K562 (cell line): ENCODE results near the gene CHMP1A. TPM values are rescaled to one million over a fixed set of nuclear protein-coding genes. Genes with fewer than 3 reads are reported as not detected.
A peak's percentile ranks its signal among the peaks of the same experiment; 100 is the strongest.
"Not testable (repeated sequence)": the region's sequence is repeated elsewhere in the genome, so short reads cannot be mapped to it uniquely, and the experiment has no call there.

Experiments
- ATAC-seq: fragments of 200-7000 bp; cut with Tn5 transposase; 3 replicates; pipeline ENCODE4 v1.9.1; 2020; ENCODE audit warnings: moderate library complexity
- BruUV-seq: library from RNA; stranded (reverse); fragments of 400-500 nt; replicated peaks from 2 replicates; lab custom pipeline; 2021; lab: Mats Ljungman, UMichigan
- CTCF ChIA-PET: fragments of 300-600 bp; formaldehyde crosslinking; extraction: SDS; loops from one replicate; lab custom pipeline; 2021; ENCODE audit warnings: low intra/inter-chr PET ratio; lab: Yijun Ruan, JAX
- POLR2A ChIA-PET: fragments of 300-600, 350-650 bp; sonication (Branson Sonifier 250); formaldehyde crosslinking; extraction: SDS; loops from one replicate; lab custom pipeline; 2021; ENCODE audit warnings: antibody characterized with exemption, inconsistent platforms; lab: Yijun Ruan, JAX
- DNase-seq, 4 experiments: peaks; one replicate each; pipeline versions ENCODE4 v3.0.0 to v3.0.0-alpha.2; 2011 to 2018; ENCODE audit warnings: low spot score in 3 of 4, mixed read lengths in 3 of 4; ENCODE audit errors: extremely low read depth in 1 of 4
- FAIRE-seq: peaks from 2 replicates; lab custom pipeline; 2011; peaks lifted over from hg19 to GRCh38; lab: Jason Lieb, UNC
- H2AFZ ChIP-seq: 2 replicates; pipeline ENCODE4 v1.6.0; 2011; ENCODE audit warnings: low read depth, low read length, control low read depth, inconsistent platforms
- H3K27ac ChIP-seq: fragments of 200-600 bp; 3 replicates; pipeline ENCODE4 v1.8.0; 2011; ENCODE audit warnings: low read depth, mild to moderate bottlenecking, control low read depth, inconsistent platforms, low read length, moderate library complexity, mixed read lengths; ENCODE audit errors: extremely low read depth
- H3K27me3 ChIP-seq, 2 experiments: fragments of 300-600 bp in 1 of 2; 2 replicates in 1 of 2; 3 replicates in 1 of 2; pipeline versions ENCODE4 v1.6.0 to v1.8.0; 2011; ENCODE audit warnings: inconsistent platforms in 2 of 2, low read length in 2 of 2, mild to moderate bottlenecking in 1 of 2, mixed read lengths in 1 of 2, moderate library complexity in 1 of 2; ENCODE audit not compliant: control insufficient read depth in 2 of 2, insufficient read depth in 2 of 2
- H3K36me3 ChIP-seq: fragments of 300-600 bp; 3 replicates; pipeline ENCODE4 v1.8.0; 2011; ENCODE audit warnings: mild to moderate bottlenecking, low read length, inconsistent platforms; ENCODE audit not compliant: control insufficient read depth, insufficient read depth
- H3K4me1 ChIP-seq, 2 experiments: fragments of 200-600 bp in 1 of 2; replicated peaks in 1 of 2; 2 replicates in 1 of 2; 3 replicates in 1 of 2; pipeline versions ENCODE4 v1.5.1 to v1.8.0; 2011; ENCODE audit warnings: inconsistent platforms in 2 of 2, low read length in 2 of 2, mild to moderate bottlenecking in 1 of 2, mixed read lengths in 1 of 2, moderate library complexity in 1 of 2; ENCODE audit not compliant: control insufficient read depth in 2 of 2, insufficient read depth in 2 of 2
- H3K4me2 ChIP-seq: 2 replicates; pipeline ENCODE4 v1.6.1; 2011; ENCODE audit warnings: low read length, control low read depth, inconsistent platforms, mixed read lengths; ENCODE audit not compliant: insufficient read depth
- H3K4me3 ChIP-seq: fragments of 200-600 bp; sonication (generic), shearing (Covaris generic); 2 replicates; pipeline ENCODE4 v1.5.1; 2016; ENCODE audit warnings: control low read depth, inconsistent platforms
- H3K79me2 ChIP-seq: fragments of 200-600 bp; 3 replicates; pipeline ENCODE4 v1.8.0; 2011; ENCODE audit warnings: low read length, inconsistent platforms; ENCODE audit not compliant: control insufficient read depth, insufficient read depth
- H3K9ac ChIP-seq, 2 experiments: 2 replicates each; pipeline versions ENCODE4 v1.6.0 to v1.6.1; 2011; ENCODE audit warnings: low read depth in 2 of 2, low read length in 2 of 2, control low read depth in 1 of 2, inconsistent platforms in 1 of 2, mild to moderate bottlenecking in 1 of 2, mixed read lengths in 1 of 2; ENCODE audit not compliant: insufficient read depth in 1 of 2
- H3K9me1 ChIP-seq: one replicate; pipeline ENCODE4 v1.6.0; 2011; ENCODE audit warnings: inconsistent platforms, mild to moderate bottlenecking, low read length, moderate library complexity; ENCODE audit not compliant: control insufficient read depth, insufficient read depth
- H3K9me3 ChIP-seq: replicated peaks from 2 replicates; pipeline ENCODE4 v1.5.1; 2011; ENCODE audit warnings: low read depth, low read length, inconsistent platforms; ENCODE audit not compliant: control insufficient read depth, insufficient read depth
- H4K20me1 ChIP-seq: replicated peaks from 2 replicates; pipeline ENCODE4 v1.6.1; 2011; ENCODE audit warnings: low read length, inconsistent platforms, mixed read lengths; ENCODE audit not compliant: control insufficient read depth, insufficient read depth
- BCOR ChIP-seq: fragments of 450-650 bp; IDR thresholded peaks from 2 replicates; pipeline ENCODE4 v1.6.1; 2016
- HDAC3 ChIP-seq: fragments of 450-650 bp; IDR thresholded peaks from 2 replicates; pipeline ENCODE4 v1.6.1; 2018; ENCODE audit warnings: borderline replicate concordance, mild to moderate bottlenecking, moderate library complexity; ENCODE audit not compliant: partially characterized antibody
- KDM1A ChIP-seq, 2 experiments: fragments of 450-650 bp; IDR thresholded peaks; 2 replicates each; pipeline ENCODE4 v1.6.1; 2016; ENCODE audit warnings: mild to moderate bottlenecking in 2 of 2
- PPARD ChIP-seq: fragments of 250-450 bp; sonication (Bioruptor Pico); IDR thresholded peaks from 2 replicates; pipeline ENCODE4 v1.8.0; 2022; ENCODE audit warnings: inconsistent platforms, mild to moderate bottlenecking, moderate library complexity
- RBM25 ChIP-seq: fragments of 200-400 bp; formaldehyde crosslinking; IDR thresholded peaks from 2 replicates; pipeline ENCODE4 v1.6.1; 2018; ENCODE audit warnings: low read length, low read depth, moderate library complexity; ENCODE audit not compliant: severe bottlenecking
- ZBED1 ChIP-seq: IDR thresholded peaks from 2 replicates; pipeline ENCODE4 v1.6.1; 2014
- ZNF146 ChIP-seq: IDR thresholded peaks from one replicate; pipeline ENCODE4 v1.6.1; 2018; ENCODE audit warnings: missing compliant biosample characterization; ENCODE audit not compliant: unreplicated experiment
- WGBS: fragments of 100-300 bp; shearing (Covaris generic); methylation state at CpG from one replicate; pipeline ENCODE4 v1.1.6; 2016; ENCODE audit warnings: low coverage, mixed read lengths; ENCODE audit not compliant: insufficient coverage; ENCODE audit errors: missing lambda C conversion rate; 5-methylcytosine and 5-hydroxymethylcytosine counted together
- in situ Hi-C: fragments of 300-500 bp; cut with MboI; formaldehyde crosslinking; loops from 4 replicates; pipeline ENCODE4 v1.15.0; 2018; ENCODE audit warnings: inconsistent platforms, mixed read lengths
- intact Hi-C: fragments of 100-400 bp; cut with micrococcal nuclease; formaldehyde crosslinking; loops from 2 replicates; pipeline ENCODE4 v1.14.2; 2022
- polyA plus RNA-seq, 8 experiments: library from polyadenylated mRNA; depleted of rRNA in 4 of 8; stranded (reverse) in 5 of 8; unstranded in 3 of 8; fragments of >200 nt; fragmentation: Nextera tagmentation in 2 of 8; fragmentation: Illumina TruSeq in 1 of 8; extraction: Ambion mirVana in 2 of 8; extraction: Trizol in 1 of 8; gene quantifications; 2 replicates each; pipeline versions ENCODE4 v1.2.1 to v1.2.3, GENCODE V29; 2011 to 2014; ENCODE audit warnings: inconsistent platforms in 1 of 8, missing spikeins in 1 of 8
- total RNA-seq, 7 experiments: library from RNA; depleted of rRNA in 6 of 7; stranded (reverse); fragments of >200 nt in 6 of 7; fragmentation: Illumina TruSeq in 2 of 7; extraction: Trizol in 2 of 7; gene quantifications; 2 replicates each; pipeline versions ENCODE4 v1.2.1 to v1.2.3, GENCODE V29; 2011 to 2021; ENCODE audit warnings: low replicate concordance in 1 of 7
- TF ChIP-seq, protein P1 (sequence below): fragments of 450-650 bp; IDR thresholded peaks from 2 replicates; pipeline ENCODE4 v1.6.1; 2016; ENCODE audit warnings: low read depth, mild to moderate bottlenecking, moderate library complexity

CHMP1A gene
- total and polyA plus RNA-seq, 9 of the 15 experiments (the other 6 are each of a cell fraction or from before 2014, with no cell fraction given): 0.83 to 79.9 (median 45.2) TPM

DNA sequence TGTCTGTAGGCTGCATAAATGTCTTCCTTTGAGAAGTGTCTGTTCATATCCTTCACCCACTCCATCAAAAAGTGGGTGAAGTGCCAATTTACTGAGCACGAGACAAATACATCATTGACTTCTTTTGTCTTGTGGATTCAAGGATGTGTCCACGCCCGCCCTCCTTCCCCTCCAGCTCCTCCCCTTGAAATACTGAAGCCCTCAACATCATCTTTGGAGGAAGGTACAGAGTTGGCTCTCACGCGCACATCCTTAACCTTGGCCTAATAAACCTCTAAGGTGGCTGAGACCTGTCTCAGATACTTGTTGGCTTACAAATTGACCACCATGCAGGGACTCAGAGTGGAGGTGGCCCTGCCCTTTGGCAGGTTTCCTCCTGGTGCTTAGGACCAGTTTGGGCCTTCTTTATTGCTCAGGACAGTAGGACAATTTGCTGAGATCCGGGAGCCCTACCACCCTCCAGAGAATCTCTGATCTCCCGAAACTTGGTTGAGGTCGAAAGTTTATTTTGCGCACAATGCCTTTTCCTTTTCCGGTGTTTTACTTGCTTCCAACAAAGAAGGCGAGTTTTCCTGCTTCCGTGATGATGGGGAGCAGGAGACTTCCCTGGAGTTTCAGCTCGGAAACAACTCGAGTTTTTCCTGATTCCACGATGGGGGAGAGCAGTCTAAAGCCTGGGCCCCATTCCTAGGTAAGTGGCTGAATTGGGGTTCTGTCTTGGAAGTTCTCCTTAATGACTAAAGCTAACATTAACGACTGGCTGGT, 14.9 kb upstream of the CHMP1A start:
- Histone ChIP-seq H3K4me3 (no peak overlapping the region), H2AFZ (no peak overlapping the region), H3K4me2 (no peak overlapping the region), H3K27me3 (no peaks in the 10 kb centered on the region), H3K4me1 (peaks cover 0 to 23% of the 10 kb centered on the region in 2 experiments; a peak in 3 of 5 replicates), H3K27ac (no peak overlapping the region), H3K9me1 (no peaks in the 10 kb centered on the region), H3K79me2 (no peaks in the 10 kb centered on the region), H4K20me1 (no peaks in the 10 kb centered on the region), H3K9me3 (no peaks in the 10 kb centered on the region), H3K36me3 (no peaks in the 10 kb centered on the region), H3K9ac (no peak overlapping the region)
- in situ Hi-C loops: no loop called here
- TF ChIP-seq, protein P1, sequence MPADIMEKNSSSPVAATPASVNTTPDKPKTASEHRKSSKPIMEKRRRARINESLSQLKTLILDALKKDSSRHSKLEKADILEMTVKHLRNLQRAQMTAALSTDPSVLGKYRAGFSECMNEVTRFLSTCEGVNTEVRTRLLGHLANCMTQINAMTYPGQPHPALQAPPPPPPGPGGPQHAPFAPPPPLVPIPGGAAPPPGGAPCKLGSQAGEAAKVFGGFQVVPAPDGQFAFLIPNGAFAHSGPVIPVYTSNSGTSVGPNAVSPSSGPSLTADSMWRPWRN: no peak
- TF ChIP-seq PPARD (CRISPR knock-in tag): no peak
- no peak for TF ChIP-seq HDAC3
- TF ChIP-seq ZBED1: no peak
- DNase-seq (no peak), ATAC-seq (no peak), FAIRE-seq (no peak)
- CTCF ChIA-PET: interaction anchor here (0.5 kb wide), 1 partner anchor 393 kb away, joined by 4 read pairs; no protein-coding TSS in a partner anchor
- WGBS: 60% methylated on average over 13 of the region's 16 CpGs
- POLR2A ChIA-PET: no interaction called here
- BruUV-seq: no TSS peak
- intact Hi-C loops: no loop called here

DNA sequence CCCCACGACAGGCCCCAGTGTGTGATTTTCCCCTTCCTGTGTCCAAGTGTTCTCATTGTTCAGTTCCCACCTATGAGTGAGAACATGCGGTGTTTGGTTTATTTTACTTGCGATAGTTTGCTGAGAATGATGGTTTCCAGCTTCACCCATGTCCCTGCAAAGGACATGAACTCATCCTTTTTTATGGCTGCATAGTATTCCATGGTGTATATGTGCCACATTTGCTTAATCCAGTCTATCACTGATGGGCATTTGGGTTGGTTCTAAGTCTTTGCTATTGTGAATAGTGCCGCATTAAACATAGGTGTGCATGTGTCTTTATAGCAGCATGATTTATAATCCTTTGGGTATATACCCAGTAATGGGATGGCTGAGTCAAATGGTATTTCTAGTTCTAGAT, 14.1 kb upstream of the CHMP1A start:
- H3K9me1 ChIP-seq, BruUV-seq, H3K79me2 ChIP-seq, CTCF ChIA-PET, H4K20me1 ChIP-seq, POLR2A ChIA-PET, H3K36me3 ChIP-seq, H3K9me3 ChIP-seq, H3K27ac ChIP-seq, in situ Hi-C loops, ATAC-seq, H3K9ac ChIP-seq, H3K4me2 ChIP-seq, H3K4me3 ChIP-seq, intact Hi-C loops, H3K27me3 ChIP-seq, DNase-seq, H2AFZ ChIP-seq, FAIRE-seq: not testable (repeated sequence)
- peaks cover 0 to 23% of the 10 kb centered on the region in 2 experiments; a peak in 3 of 5 replicates for H3K4me1 ChIP-seq
- TF ChIP-seq KDM1A (IDR thresholded peaks at IDR 0.05) (0 out of 4 replicates have a peak, but pooled peaks of 1 of the 2 experiments have one; percentile 12), ZNF146 (peak; percentile 83), BCOR (0 out of 2 replicates have a peak, but pooled peaks have one; percentile 22), RBM25 (peak; percentile 28)
- 74% methylated on average over 3 of the region's 4 CpGs for WGBS
